ENCODE results near the gene MACROD2.

The MACROD2 gene

GRCh38 chr20:14580418-14581074, 585.2 kb downstream of the MACROD2 start:
- TF ChIP-seq CTCF (IDR thresholded peaks at IDR 0.05; ENCODE audit: borderline replicate concordance, insufficient read depth, low read depth, low read length) = no peak
- H3K4me3 ChIP-seq (ENCODE audit: low read depth, low read length) = no peak overlapping the region

- no peak overlapping the region for H3K4me3 ChIP-seq (ENCODE audit: low read depth, low read length)
- no peak for TF ChIP-seq CTCF (IDR thresholded peaks at IDR 0.05; ENCODE audit: borderline replicate concordance, insufficient read depth, low read depth, low read length)
These were observed 586.4 kb downstream of the MACROD2 start for GRCh38 chr20:14581731-14582130.

- no peak for TF ChIP-seq CTCF (IDR thresholded peaks at IDR 0.05; ENCODE audit: borderline replicate concordance, insufficient read depth, low read depth, low read length)
- no peak overlapping the region for H3K4me3 ChIP-seq (ENCODE audit: low read depth, low read length)
These were observed 587.5 kb downstream of the MACROD2 start for GRCh38 chr20:14582855-14583254.

- no peak overlapping the region for H3K4me3 ChIP-seq (ENCODE audit: low read depth, low read length)
- no peak for TF ChIP-seq CTCF (IDR thresholded peaks at IDR 0.05; ENCODE audit: borderline replicate concordance, insufficient read depth, low read depth, low read length)
These were observed 588.1 kb downstream of the MACROD2 start for GRCh38 chr20:14583413-14583812.

- no peak for TF ChIP-seq CTCF (IDR thresholded peaks at IDR 0.05; ENCODE audit: borderline replicate concordance, insufficient read depth, low read depth, low read length)
- no peak overlapping the region for H3K4me3 ChIP-seq (ENCODE audit: low read depth, low read length)
These were observed 594.1 kb downstream of the MACROD2 start for GRCh38 chr20:14589383-14589782.

GRCh38 chr20:14595051-14595450, 599.7 kb downstream of the MACROD2 start:
- TF ChIP-seq CTCF (IDR thresholded peaks at IDR 0.05; ENCODE audit: borderline replicate concordance, insufficient read depth, low read depth, low read length) = no peak
- no peak overlapping the region for H3K4me3 ChIP-seq (ENCODE audit: low read depth, low read length)

GRCh38 chr20:14597206-14597715, 601.9 kb downstream of the MACROD2 start:
- no peak for TF ChIP-seq CTCF (IDR thresholded peaks at IDR 0.05; ENCODE audit: borderline replicate concordance, insufficient read depth, low read depth, low read length)
- no peak overlapping the region for H3K4me3 ChIP-seq (ENCODE audit: low read depth, low read length)

All from GM12875 (cell line).